Neural cell (in vitro differentiated cells): ENCODE results near the gene SLC38A4. TPM values are rescaled to one million over a fixed set of nuclear protein-coding genes. Genes with fewer than 3 reads are reported as not detected.

Experiments used
- H2AFZ ChIP-seq: fragments of 200-600, 300-800 bp; sonication (generic), shearing (Covaris generic); 2 replicates; pipeline ENCODE4 v1.6.0; 2014; ENCODE audit warnings: low read depth, mild to moderate bottlenecking, antibody characterized with exemption, low read length, moderate library complexity
- H3F3A ChIP-seq: fragments of 200-600 bp; shearing (Covaris generic); 2 replicates; pipeline ENCODE4 v1.6.1; 2016; ENCODE audit warnings: mild to moderate bottlenecking, moderate library complexity, mixed read lengths, antibody characterized with exemption, low read length; ENCODE audit not compliant: insufficient read depth, poor library complexity, severe bottlenecking
- H3K27ac ChIP-seq: fragments of 200-600, 300-800 bp; sonication (generic), shearing (Covaris generic); 2 replicates; pipeline ENCODE4 v1.5.1; 2014; ENCODE audit warnings: mild to moderate bottlenecking, low read length, moderate library complexity
- H3K27me3 ChIP-seq: fragments of 300-800, 200-600 bp; sonication (generic), shearing (Covaris generic); 2 replicates; pipeline ENCODE4 v1.6.0; 2014; ENCODE audit warnings: mild to moderate bottlenecking, low read depth, low read length, moderate library complexity; ENCODE audit not compliant: insufficient read depth
- H3K36me3 ChIP-seq: fragments of 300-800, 200-600 bp; sonication (generic), shearing (Covaris generic); 2 replicates; pipeline ENCODE4 v1.5.1; 2014; ENCODE audit warnings: mild to moderate bottlenecking, antibody characterized with exemption, low read length, moderate library complexity; ENCODE audit not compliant: insufficient read depth
- H3K4me2 ChIP-seq: fragments of 300-800, 200-600 bp; sonication (generic), shearing (Covaris generic); 2 replicates; pipeline ENCODE4 v1.6.0; 2014; ENCODE audit warnings: mild to moderate bottlenecking, low read length
- H3K4me3 ChIP-seq: fragments of 300-800, 200-600 bp; sonication (generic), shearing (Covaris generic); 2 replicates; pipeline ENCODE4 v1.5.1; 2014; ENCODE audit warnings: mild to moderate bottlenecking, low read length, moderate library complexity
- H3K79me2 ChIP-seq: fragments of 200-600 bp; shearing (Covaris generic); replicated peaks from 2 replicates; pipeline ENCODE4 v1.6.0; 2014; ENCODE audit warnings: mild to moderate bottlenecking, low read length, moderate library complexity; ENCODE audit not compliant: insufficient read depth
- H3K9ac ChIP-seq: fragments of 300-800, 200-600 bp; sonication (generic), shearing (Covaris generic); 2 replicates; pipeline ENCODE4 v1.6.1; 2016; ENCODE audit warnings: mild to moderate bottlenecking, low read length, mixed read lengths
- H3K9me2 ChIP-seq: fragments of 200-600 bp; shearing (Covaris generic); 2 replicates; pipeline ENCODE4 v1.6.1; 2016; ENCODE audit warnings: mild to moderate bottlenecking, low read length, mixed read lengths; ENCODE audit not compliant: insufficient read depth
- H3K9me3 ChIP-seq: fragments of 200-600, 300-800 bp; sonication (generic), shearing (Covaris generic); 2 replicates; pipeline ENCODE4 v1.6.1; 2016; ENCODE audit warnings: mild to moderate bottlenecking, mixed run types, low read length, moderate library complexity, mixed read lengths
- H4K20me1 ChIP-seq: fragments of 200-600 bp; shearing (Covaris generic); 2 replicates; pipeline ENCODE4 v1.6.1; 2016; ENCODE audit warnings: mild to moderate bottlenecking, mixed run types; ENCODE audit not compliant: insufficient read depth
- CTCF ChIP-seq: fragments of 450-650 bp; IDR thresholded peaks from 2 replicates; pipeline ENCODE4 v1.5.1; 2014; ENCODE audit warnings: antibody characterized with exemption, mild to moderate bottlenecking, moderate library complexity; ENCODE audit not compliant: poor library complexity, severe bottlenecking
- EP300 ChIP-seq: fragments of 450-650 bp; conservative IDR thresholded peaks from 2 replicates; pipeline ENCODE4 v1.6.1; 2014; ENCODE audit warnings: antibody characterized with exemption, mild to moderate bottlenecking, moderate library complexity; ENCODE audit not compliant: poor library complexity, severe bottlenecking
- EZH2 ChIP-seq: fragments of 200-600, 300-800 bp; shearing (Covaris generic), sonication (generic); IDR thresholded peaks from 2 replicates; pipeline ENCODE4 v1.6.1; 2014; ENCODE audit warnings: antibody characterized with exemption, low read length, borderline replicate concordance, mild to moderate bottlenecking; ENCODE audit not compliant: insufficient read depth, poor library complexity, severe bottlenecking
- MXI1 ChIP-seq: fragments of 450-650 bp; conservative IDR thresholded peaks from 2 replicates; pipeline ENCODE4 v1.6.1; 2014; ENCODE audit warnings: antibody characterized with exemption, mild to moderate bottlenecking; ENCODE audit not compliant: poor library complexity, severe bottlenecking
- POLR2AphosphoS5 ChIP-seq: IDR thresholded peaks from 2 replicates; pipeline ENCODE4 v1.6.1; 2012
- RAD21 ChIP-seq: fragments of 450-650 bp; conservative IDR thresholded peaks from 2 replicates; pipeline ENCODE4 v1.6.1; 2014; ENCODE audit warnings: antibody characterized with exemption, mild to moderate bottlenecking, moderate library complexity
- SMC3 ChIP-seq: fragments of 450-650 bp; conservative IDR thresholded peaks from 2 replicates; pipeline ENCODE4 v1.6.1; 2014; ENCODE audit warnings: antibody characterized with exemption, mild to moderate bottlenecking, moderate library complexity; ENCODE audit not compliant: poor library complexity
- TAF1 ChIP-seq: IDR thresholded peaks from 2 replicates; pipeline ENCODE4 v1.6.1; 2012; ENCODE audit warnings: low read depth
- polyA plus RNA-seq: library from polyadenylated mRNA; depleted of rRNA; stranded (reverse); fragments of >200 nt; gene quantifications from 2 replicates; pipeline ENCODE4 v1.2.3, GENCODE V29; 2014
- TF ChIP-seq, protein P1 (sequence below): IDR thresholded peaks from 2 replicates; pipeline ENCODE4 v1.6.1; 2012; ENCODE audit warnings: borderline replicate concordance

The SLC38A4 gene
- polyA plus RNA-seq, 1 donor from 2014 or later, result not detected

- H3K9me3 ChIP-seq, result no peaks in the 10 kb centered on the region
- no peak for TF ChIP-seq CTCF
- H3K36me3 ChIP-seq, result no peaks in the 10 kb centered on the region
- H3K4me3 ChIP-seq, result no peak overlapping the region
- H4K20me1 ChIP-seq, result no peaks in the 10 kb centered on the region
- no peak overlapping the region for H3K27ac ChIP-seq
- no peak overlapping the region for H3K4me2 ChIP-seq
- no peaks in the 10 kb centered on the region for H3K79me2 ChIP-seq
- H3F3A ChIP-seq, result no peaks in the 10 kb centered on the region
- H3K9ac ChIP-seq, result no peak overlapping the region
- H2AFZ ChIP-seq, result no peak overlapping the region
- no peaks in the 10 kb centered on the region for H3K9me2 ChIP-seq
- H3K27me3 ChIP-seq, result no peaks in the 10 kb centered on the region
These were observed 16.1 kb upstream of the SLC38A4 start for GRCh38 chr12:46841891-46842290.

- TF ChIP-seq POLR2AphosphoS5 (no peak), RAD21 (no peak), EZH2 (no peak), CTCF (no peak), TAF1 (no peak), EP300 (no peak), SMC3 (no peak), MXI1 (no peak)
- TF ChIP-seq, protein P1, sequence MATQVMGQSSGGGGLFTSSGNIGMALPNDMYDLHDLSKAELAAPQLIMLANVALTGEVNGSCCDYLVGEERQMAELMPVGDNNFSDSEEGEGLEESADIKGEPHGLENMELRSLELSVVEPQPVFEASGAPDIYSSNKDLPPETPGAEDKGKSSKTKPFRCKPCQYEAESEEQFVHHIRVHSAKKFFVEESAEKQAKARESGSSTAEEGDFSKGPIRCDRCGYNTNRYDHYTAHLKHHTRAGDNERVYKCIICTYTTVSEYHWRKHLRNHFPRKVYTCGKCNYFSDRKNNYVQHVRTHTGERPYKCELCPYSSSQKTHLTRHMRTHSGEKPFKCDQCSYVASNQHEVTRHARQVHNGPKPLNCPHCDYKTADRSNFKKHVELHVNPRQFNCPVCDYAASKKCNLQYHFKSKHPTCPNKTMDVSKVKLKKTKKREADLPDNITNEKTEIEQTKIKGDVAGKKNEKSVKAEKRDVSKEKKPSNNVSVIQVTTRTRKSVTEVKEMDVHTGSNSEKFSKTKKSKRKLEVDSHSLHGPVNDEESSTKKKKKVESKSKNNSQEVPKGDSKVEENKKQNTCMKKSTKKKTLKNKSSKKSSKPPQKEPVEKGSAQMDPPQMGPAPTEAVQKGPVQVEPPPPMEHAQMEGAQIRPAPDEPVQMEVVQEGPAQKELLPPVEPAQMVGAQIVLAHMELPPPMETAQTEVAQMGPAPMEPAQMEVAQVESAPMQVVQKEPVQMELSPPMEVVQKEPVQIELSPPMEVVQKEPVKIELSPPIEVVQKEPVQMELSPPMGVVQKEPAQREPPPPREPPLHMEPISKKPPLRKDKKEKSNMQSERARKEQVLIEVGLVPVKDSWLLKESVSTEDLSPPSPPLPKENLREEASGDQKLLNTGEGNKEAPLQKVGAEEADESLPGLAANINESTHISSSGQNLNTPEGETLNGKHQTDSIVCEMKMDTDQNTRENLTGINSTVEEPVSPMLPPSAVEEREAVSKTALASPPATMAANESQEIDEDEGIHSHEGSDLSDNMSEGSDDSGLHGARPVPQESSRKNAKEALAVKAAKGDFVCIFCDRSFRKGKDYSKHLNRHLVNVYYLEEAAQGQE, result no peak
- Histone ChIP-seq H3K4me2 (no peak overlapping the region), H2AFZ (no peak overlapping the region), H3K27ac (no peak overlapping the region), H4K20me1 (no peaks in the 10 kb centered on the region), H3K9me2 (no peaks in the 10 kb centered on the region), H3F3A (no peaks in the 10 kb centered on the region), H3K79me2 (no peaks in the 10 kb centered on the region), H3K9ac (no peak overlapping the region), H3K27me3 (no peaks in the 10 kb centered on the region), H3K9me3 (no peaks in the 10 kb centered on the region), H3K36me3 (no peaks in the 10 kb centered on the region), H3K4me3 (no peak overlapping the region)
These were observed 14.2 kb upstream of the SLC38A4 start for GRCh38 chr12:46839964-46840363.
